HT-29 (cell line): ENCODE measurements around the gene TCOF1. TPM values are rescaled to one million over a fixed set of nuclear protein-coding genes. Genes with fewer than 3 reads are reported as not detected.

Source experiments
- DNase-seq: peaks from one replicate; pipeline ENCODE4 v3.0.0-alpha.2; 2015; ENCODE audit warnings: low spot score
- total RNA-seq: library from RNA; depleted of rRNA; stranded (reverse); fragments of >200 nt; shearing (Covaris generic); gene quantifications from 2 replicates; pipeline ENCODE4 v1.2.3, GENCODE V29; 2014; rRNA removed

TCOF1 gene
- 83.9 and 85.7 TPM in 2 replicates for total RNA-seq

GRCh38 chr5:150357326-150358260 lies at the start of gene TCOF1:
TCOF1 (plus strand) TSS chr5:150357697; CDS start chr5:150357747, 50 bp downstream.
- peak; percentile 98 for DNase-seq

GRCh38 chr5:150309101-150309885 lies 48.2 kb upstream of the TCOF1 start:
- DNase-seq = no peak

- no peak for DNase-seq
These were observed 47.6 kb upstream of the TCOF1 start for GRCh38 chr5:150309886-150310239.

GRCh38 chr5:150310246-150310645 lies 47.3 kb upstream of the TCOF1 start:
- DNase-seq = no peak

- DNase-seq = no peak
These were observed 46.3 kb upstream of the TCOF1 start for GRCh38 chr5:150311015-150311692.

- no peak for DNase-seq
These were observed 45.0 kb upstream of the TCOF1 start for GRCh38 chr5:150312518-150312917.

- no peak for DNase-seq
These were observed 44.0 kb upstream of the TCOF1 start for GRCh38 chr5:150313501-150313900.

- DNase-seq = no peak
These were observed 43.4 kb upstream of the TCOF1 start for GRCh38 chr5:150313921-150314716.

GRCh38 chr5:150315245-150315644 lies 42.3 kb upstream of the TCOF1 start:
- no peak for DNase-seq

- no peak for DNase-seq
These were observed 41.2 kb upstream of the TCOF1 start for GRCh38 chr5:150316320-150316719.

- DNase-seq = no peak
These were observed 40.2 kb upstream of the TCOF1 start for GRCh38 chr5:150317048-150318003.

- DNase-seq = no peak
These were observed 38.6 kb upstream of the TCOF1 start for GRCh38 chr5:150318613-150319483.

GRCh38 chr5:150319484-150319790 lies 38.1 kb upstream of the TCOF1 start:
- no peak for DNase-seq

GRCh38 chr5:150320044-150320613 lies 37.4 kb upstream of the TCOF1 start:
- DNase-seq = no peak

- no peak for DNase-seq
These were observed 36.3 kb upstream of the TCOF1 start for GRCh38 chr5:150321211-150321610.

- DNase-seq = no peak
These were observed 35.7 kb upstream of the TCOF1 start for GRCh38 chr5:150321784-150322183.

- DNase-seq = no peak
These were observed 35.3 kb upstream of the TCOF1 start for GRCh38 chr5:150322202-150322601.

- no peak for DNase-seq
These were observed 34.4 kb upstream of the TCOF1 start for GRCh38 chr5:150323092-150323491.

- DNase-seq = no peak
These were observed 33.7 kb upstream of the TCOF1 start for GRCh38 chr5:150323819-150324218.
